Measurements from ENCODE around the gene NDUFB10. TPM values are rescaled to one million over a fixed set of nuclear protein-coding genes. Genes with fewer than 3 reads are reported as not detected.

The NDUFB10 gene
- total RNA-seq, 4 donors from 2014 or later: 249 to 381 (median 295) TPM

DNA sequence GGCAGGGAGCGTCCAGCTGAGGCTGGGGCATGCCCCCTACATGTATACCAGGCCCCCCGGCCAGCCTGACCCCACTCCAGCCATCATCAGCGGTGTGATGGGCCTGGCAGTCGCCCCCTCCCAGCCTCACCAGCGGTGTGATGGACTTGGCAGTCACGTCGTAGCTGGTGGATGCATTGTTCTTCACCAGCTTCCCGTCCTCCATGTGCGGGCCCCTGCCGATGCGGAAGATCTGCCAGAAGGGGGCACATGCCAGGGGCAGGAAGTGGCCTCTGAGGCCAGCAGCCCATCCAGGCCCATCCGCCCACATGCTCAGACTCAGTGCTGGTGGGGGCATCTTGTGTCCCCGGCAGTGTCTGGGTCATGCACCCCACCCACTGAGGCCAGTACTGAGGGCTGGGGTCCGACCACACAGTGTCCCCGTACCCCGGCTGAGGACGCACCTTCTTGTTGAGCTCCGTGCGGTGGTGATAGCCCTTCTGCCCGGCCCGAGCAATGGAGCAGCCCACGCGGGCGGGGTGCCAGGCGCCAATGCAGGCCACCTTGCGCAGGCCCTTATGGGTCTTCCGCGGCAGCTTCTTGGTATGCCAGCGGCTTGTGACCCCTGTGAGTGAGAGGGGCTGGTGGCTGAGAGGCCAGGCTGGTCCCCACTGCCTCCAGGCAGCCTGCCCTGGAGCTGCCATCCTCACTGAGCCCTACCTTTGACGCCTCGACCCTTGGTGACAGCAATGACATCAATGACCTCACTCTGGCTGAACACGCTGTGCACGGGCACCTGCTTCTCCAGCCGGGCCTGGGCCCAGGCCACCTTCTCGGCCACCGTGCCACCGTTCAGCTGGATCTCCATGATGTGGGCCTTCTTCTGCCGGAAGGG, 12.6 kb upstream of the NDUFB10 start:
- Histone ChIP-seq H3K27ac (replicated peaks in 1 of 4) (no peak overlapping the region), H3K4me1 (peaks cover 8 to 19% (median 17%) of the 10 kb centered on the region in 4 donors), H3K4me3 (no peak overlapping the region), H3K9me3 (no peaks in the 10 kb centered on the region), H3K36me3 (no peaks in the 10 kb centered on the region), H3K27me3 (no peaks in the 10 kb centered on the region)
- TF ChIP-seq POLR2A (IDR thresholded peaks at IDR 0.05; ENCODE audit: low read depth) (no peak), EP300 (IDR thresholded peaks at IDR 0.05) (no peak), POLR2AphosphoS5 (IDR thresholded peaks at IDR 0.05) (no peak)
- TF ChIP-seq, protein P1, sequence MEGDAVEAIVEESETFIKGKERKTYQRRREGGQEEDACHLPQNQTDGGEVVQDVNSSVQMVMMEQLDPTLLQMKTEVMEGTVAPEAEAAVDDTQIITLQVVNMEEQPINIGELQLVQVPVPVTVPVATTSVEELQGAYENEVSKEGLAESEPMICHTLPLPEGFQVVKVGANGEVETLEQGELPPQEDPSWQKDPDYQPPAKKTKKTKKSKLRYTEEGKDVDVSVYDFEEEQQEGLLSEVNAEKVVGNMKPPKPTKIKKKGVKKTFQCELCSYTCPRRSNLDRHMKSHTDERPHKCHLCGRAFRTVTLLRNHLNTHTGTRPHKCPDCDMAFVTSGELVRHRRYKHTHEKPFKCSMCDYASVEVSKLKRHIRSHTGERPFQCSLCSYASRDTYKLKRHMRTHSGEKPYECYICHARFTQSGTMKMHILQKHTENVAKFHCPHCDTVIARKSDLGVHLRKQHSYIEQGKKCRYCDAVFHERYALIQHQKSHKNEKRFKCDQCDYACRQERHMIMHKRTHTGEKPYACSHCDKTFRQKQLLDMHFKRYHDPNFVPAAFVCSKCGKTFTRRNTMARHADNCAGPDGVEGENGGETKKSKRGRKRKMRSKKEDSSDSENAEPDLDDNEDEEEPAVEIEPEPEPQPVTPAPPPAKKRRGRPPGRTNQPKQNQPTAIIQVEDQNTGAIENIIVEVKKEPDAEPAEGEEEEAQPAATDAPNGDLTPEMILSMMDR (IDR thresholded peaks at IDR 0.05): no peak
- intact Hi-C loops (cut with DNase I): no loop called here
- DNase-seq (ENCODE audit: extremely low spot score): no peak
- WGBS: 89% methylated on average over 19 of the region's 38 CpGs

DNA sequence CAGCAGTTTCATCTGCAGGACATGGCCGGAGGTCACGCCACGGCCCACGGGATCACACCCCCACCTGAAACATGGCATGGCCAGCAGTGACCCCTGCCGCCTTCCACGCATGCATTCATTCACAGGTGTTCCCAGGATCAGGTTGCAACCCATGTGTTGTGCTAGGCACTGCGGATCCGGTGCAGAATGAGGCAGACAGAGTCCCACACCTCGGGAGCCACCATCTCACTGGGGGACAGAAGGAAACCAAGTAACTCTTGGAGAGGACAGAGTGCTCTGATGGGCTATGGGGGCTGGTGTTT, 12.0 kb upstream of the NDUFB10 start:
- no peak overlapping the region for H3K4me3 ChIP-seq
- intact Hi-C loops (cut with DNase I): no loop called here
- whole genome bisulfite sequencing: 83% methylated on average over 4 of the region's 9 CpGs
- no peak for DNase-seq (ENCODE audit: extremely low spot score)
- H3K27ac ChIP-seq (replicated peaks in 1 of 4): no peak overlapping the region
- H3K4me1 ChIP-seq: peaks cover 2 to 14% (median 11%) of the 10 kb centered on the region in 4 donors
- no peaks in the 10 kb centered on the region for H3K27me3 ChIP-seq
- H3K36me3 ChIP-seq: no peaks in the 10 kb centered on the region
- H3K9me3 ChIP-seq: no peaks in the 10 kb centered on the region
- TF ChIP-seq POLR2AphosphoS5 (IDR thresholded peaks at IDR 0.05) (no peak), POLR2A (IDR thresholded peaks at IDR 0.05; ENCODE audit: low read depth) (no peak), EP300 (IDR thresholded peaks at IDR 0.05) (no peak)
- TF ChIP-seq, protein P1 (IDR thresholded peaks at IDR 0.05): no peak

DNA sequence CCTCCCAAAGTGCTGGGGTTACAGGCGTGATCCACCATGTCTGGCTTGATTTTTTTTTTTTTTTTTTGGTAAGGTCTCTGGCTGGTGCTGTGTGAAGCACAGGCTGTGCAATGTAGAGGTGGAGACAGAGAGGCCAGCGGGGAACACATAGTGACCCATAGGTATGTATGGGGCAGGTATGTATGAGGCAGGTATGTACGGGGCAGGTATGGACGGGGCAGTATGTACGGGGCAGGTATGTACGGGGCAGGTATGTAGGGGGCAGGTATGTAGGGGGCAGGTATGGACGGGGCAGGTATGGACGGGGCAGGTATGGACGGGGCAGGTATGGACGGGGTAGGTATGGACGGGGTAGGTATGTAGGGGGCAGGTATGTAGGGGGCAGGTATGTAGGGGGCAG, 9.8 kb upstream of the NDUFB10 start:
- no peaks in the 10 kb centered on the region for H3K9me3 ChIP-seq
- no peaks in the 10 kb centered on the region for H3K4me1 ChIP-seq
- no peak for DNase-seq (ENCODE audit: extremely low spot score)
- H3K4me3 ChIP-seq: no peak overlapping the region
- intact Hi-C loops (cut with DNase I): no loop called here
- 90% methylated on average over 11 of the region's 11 CpGs for WGBS
- TF ChIP-seq POLR2A (IDR thresholded peaks at IDR 0.05; ENCODE audit: low read depth) (no peak), POLR2AphosphoS5 (IDR thresholded peaks at IDR 0.05) (no peak), EP300 (IDR thresholded peaks at IDR 0.05) (no peak)
- TF ChIP-seq, protein P1 (IDR thresholded peaks at IDR 0.05): no peak
- no peak overlapping the region for H3K27ac ChIP-seq (replicated peaks in 1 of 4)
- no peaks in the 10 kb centered on the region for H3K27me3 ChIP-seq
- no peaks in the 10 kb centered on the region for H3K36me3 ChIP-seq

DNA sequence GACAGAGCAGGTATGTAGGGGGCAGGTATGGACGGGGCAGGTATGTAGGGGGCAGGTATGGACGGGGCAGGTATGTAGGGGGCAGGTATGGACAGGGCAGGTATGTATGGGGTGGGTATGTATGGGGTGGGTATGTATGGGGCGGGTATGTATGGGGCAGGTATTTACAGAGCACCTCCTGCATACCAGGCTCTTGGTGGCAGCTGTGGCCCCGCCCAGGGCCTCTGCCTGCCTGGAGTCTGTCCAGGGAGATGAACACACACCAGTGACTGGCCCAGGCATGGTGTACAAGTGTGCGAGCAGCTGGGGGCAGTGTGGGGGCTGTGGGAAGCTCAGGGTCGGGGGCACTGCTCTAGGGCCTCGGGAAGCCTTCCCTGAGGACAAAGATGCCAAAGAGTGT, 9.3 kb upstream of the NDUFB10 start:
- Histone ChIP-seq H3K27ac (replicated peaks in 1 of 4) (no peak overlapping the region), H3K36me3 (no peaks in the 10 kb centered on the region)
- TF ChIP-seq POLR2AphosphoS5 (IDR thresholded peaks at IDR 0.05) (no peak), POLR2A (IDR thresholded peaks at IDR 0.05; ENCODE audit: low read depth) (no peak), EP300 (IDR thresholded peaks at IDR 0.05) (no peak)
- TF ChIP-seq, protein P1 (IDR thresholded peaks at IDR 0.05): no peak

More for the DNA sequence above, 9.3 kb upstream of the NDUFB10 start:
- H3K4me3 ChIP-seq: no peak overlapping the region
- no peaks in the 10 kb centered on the region for H3K27me3 ChIP-seq
- intact Hi-C loops (cut with DNase I): no loop called here
- WGBS: 72% methylated on average over 7 of the region's 7 CpGs
- H3K4me1 ChIP-seq: no peaks in the 10 kb centered on the region
- DNase-seq (ENCODE audit: extremely low spot score): no peak
- no peaks in the 10 kb centered on the region for H3K9me3 ChIP-seq

Measured in esophagus muscularis mucosa (tissue), 4 donors.